Adrenal gland (tissue), 5 donors: ENCODE data around the gene RAP1GAP.

Experiments used
- POLR2A ChIP-seq, 2 donors: fragments of 450-650 bp; IDR thresholded peaks; one replicate each; pipeline ENCODE4 v1.6.1; 2017; ENCODE audit warnings: antibody characterized with exemption in 2 of 2, mild to moderate bottlenecking in 2 of 2, moderate library complexity in 1 of 2
- TF ChIP-seq, protein P1 (sequence below), 6 experiments: fragments of 450-650 bp in 4 of 6; fragments of 200-600 bp in 2 of 6; sonication (generic) in 1 of 6; IDR thresholded peaks; 1 replicate in 5 of 6; 2 replicates in 1 of 6; pipeline versions ENCODE4 v1.5.1 to v1.8.0; 2016 to 2021; ENCODE audit warnings: antibody characterized with exemption in 6 of 6, mild to moderate bottlenecking in 2 of 6, moderate library complexity in 1 of 6
- donor health status: DM: no; HTN: no; CAD: no.

DNA sequence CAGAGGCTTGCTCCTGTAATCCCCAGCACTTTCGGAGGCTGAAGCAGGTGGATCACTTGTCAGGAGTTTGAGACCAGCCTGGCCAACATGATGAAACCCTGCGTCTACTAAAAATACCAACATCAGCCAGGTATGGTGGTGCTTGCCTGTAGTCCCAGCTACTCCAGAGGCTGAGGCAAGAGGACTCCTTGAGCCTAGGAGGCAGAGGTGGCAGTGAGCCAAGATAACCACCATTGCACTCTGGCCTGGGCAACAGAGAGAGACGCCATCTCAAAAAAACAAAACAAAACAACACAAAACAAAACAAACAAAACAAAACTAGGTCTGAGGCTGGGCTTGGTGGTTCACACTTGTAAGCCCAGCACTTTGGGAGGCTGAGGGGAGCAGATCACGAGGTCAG is 38.7 kb upstream of the RAP1GAP start:
- TF ChIP-seq, protein P1, sequence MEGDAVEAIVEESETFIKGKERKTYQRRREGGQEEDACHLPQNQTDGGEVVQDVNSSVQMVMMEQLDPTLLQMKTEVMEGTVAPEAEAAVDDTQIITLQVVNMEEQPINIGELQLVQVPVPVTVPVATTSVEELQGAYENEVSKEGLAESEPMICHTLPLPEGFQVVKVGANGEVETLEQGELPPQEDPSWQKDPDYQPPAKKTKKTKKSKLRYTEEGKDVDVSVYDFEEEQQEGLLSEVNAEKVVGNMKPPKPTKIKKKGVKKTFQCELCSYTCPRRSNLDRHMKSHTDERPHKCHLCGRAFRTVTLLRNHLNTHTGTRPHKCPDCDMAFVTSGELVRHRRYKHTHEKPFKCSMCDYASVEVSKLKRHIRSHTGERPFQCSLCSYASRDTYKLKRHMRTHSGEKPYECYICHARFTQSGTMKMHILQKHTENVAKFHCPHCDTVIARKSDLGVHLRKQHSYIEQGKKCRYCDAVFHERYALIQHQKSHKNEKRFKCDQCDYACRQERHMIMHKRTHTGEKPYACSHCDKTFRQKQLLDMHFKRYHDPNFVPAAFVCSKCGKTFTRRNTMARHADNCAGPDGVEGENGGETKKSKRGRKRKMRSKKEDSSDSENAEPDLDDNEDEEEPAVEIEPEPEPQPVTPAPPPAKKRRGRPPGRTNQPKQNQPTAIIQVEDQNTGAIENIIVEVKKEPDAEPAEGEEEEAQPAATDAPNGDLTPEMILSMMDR (IDR thresholded peaks at IDR 0.05), result no peak
- TF ChIP-seq POLR2A (IDR thresholded peaks at IDR 0.05), result no peak
